PC-9 (cell line): ENCODE results near the gene NOPCHAP1.

ENCODE experiments used
- EZH2 ChIP-seq: fragments of 200-600 bp; sonication (generic); IDR thresholded peaks from 2 replicates; pipeline ENCODE4 v1.8.0; 2017; ENCODE audit warnings: antibody characterized with exemption, low read depth
- TF ChIP-seq, protein P1 (sequence below): fragments of 200-600 bp; sonication (generic); conservative IDR thresholded peaks from 2 replicates; pipeline ENCODE4 v1.6.1; 2017; ENCODE audit warnings: mixed run types, antibody characterized with exemption, mild to moderate bottlenecking, moderate library complexity

DNA sequence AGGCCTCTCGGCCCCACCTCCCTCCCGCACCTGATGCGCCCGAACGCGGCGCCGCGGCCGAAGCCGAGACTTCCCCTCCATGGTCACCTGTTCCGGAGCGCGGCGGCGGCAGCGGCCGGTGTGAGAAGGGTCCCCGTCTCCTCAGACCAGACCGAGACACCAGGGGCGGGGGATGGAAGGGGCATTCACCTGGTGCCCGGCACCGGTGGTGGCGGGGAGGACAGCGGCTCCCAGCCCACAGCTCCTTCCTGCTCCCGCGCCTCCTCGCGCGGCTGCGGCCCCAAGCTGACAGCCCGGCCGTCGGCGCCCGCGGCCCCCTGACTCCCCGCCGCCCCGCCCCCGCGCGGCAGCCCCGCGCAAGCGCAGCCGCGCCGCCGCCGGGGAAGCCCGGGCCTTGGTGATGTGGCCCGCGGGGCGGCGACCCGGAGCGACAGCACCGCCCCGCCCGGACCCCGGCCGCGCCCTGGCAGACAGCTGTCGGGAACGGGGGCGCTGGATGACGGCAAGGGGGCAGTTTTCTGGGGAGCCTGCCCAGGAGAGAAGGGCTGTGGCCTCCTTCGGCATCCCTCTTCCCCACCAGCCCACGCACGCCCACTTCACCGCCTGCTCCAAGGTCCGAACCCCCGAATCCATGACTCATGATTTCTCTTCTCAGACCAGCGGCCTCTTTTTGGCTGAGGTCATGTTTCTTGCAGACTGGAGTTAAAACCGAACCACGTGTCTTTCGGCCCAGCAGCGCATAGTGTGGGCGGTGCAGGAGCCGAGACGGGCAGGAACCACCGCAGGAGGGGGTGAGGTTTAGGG is 27.9 kb upstream of the NOPCHAP1 start, which contains the start of gene SLC41A2:
- TF ChIP-seq, protein P1, sequence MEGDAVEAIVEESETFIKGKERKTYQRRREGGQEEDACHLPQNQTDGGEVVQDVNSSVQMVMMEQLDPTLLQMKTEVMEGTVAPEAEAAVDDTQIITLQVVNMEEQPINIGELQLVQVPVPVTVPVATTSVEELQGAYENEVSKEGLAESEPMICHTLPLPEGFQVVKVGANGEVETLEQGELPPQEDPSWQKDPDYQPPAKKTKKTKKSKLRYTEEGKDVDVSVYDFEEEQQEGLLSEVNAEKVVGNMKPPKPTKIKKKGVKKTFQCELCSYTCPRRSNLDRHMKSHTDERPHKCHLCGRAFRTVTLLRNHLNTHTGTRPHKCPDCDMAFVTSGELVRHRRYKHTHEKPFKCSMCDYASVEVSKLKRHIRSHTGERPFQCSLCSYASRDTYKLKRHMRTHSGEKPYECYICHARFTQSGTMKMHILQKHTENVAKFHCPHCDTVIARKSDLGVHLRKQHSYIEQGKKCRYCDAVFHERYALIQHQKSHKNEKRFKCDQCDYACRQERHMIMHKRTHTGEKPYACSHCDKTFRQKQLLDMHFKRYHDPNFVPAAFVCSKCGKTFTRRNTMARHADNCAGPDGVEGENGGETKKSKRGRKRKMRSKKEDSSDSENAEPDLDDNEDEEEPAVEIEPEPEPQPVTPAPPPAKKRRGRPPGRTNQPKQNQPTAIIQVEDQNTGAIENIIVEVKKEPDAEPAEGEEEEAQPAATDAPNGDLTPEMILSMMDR = peak; percentile 31; the same call in 1 of the 2 replicates
- TF ChIP-seq EZH2 = no peak
